ENCODE data around the gene CAMK2B. TPM values are rescaled to one million over a fixed set of nuclear protein-coding genes. Genes with fewer than 3 reads are reported as not detected.

The CAMK2B gene
- total RNA-seq, 2 experiments from 2014 or later = 0.97 to 1.9 TPM

DNA sequence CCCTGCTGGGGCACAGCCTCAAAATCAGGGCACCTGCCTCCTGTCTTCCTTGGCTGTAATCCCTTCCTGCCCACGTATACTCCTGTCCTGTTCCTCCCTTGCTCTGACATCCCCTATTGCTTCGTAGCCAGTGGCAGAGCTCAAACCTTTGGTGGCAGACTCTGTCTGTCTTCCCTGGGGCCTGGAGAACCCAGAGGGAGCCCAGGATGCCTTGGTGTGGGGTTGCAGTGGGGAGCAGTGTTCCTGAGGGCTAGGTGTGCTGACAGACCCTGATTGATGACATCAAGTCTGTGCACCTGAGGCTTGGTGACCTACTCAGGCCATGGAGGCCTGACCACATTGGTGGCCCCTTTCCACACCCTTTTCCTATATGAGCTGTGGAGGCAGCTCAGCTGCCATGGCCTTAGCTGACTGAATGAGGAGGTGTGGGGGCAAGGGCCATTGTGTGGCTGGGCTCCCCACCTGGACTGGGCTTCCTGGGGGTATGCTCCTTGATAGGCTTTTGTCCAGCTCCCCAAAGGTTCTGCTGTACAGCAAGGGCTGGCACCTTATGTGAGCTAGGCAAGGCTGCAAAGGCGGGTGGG, 130.7 kb downstream of the CAMK2B start:
- Mint-ChIP-seq H3K4me1 (ENCODE audit: low read depth) (peaks cover 20% of the 10 kb centered on the region), H3K9me3 (no peaks in the 10 kb centered on the region), H3K4me3 (no peak overlapping the region), H3K27me3 (peaks cover 4% of the 10 kb centered on the region), H3K27ac (no peak overlapping the region), H3K36me3 (ENCODE audit: low read depth) (no peaks in the 10 kb centered on the region)
- no peak for DNase-seq
- CTCF ChIA-PET = interaction anchor here (1.0 kb wide), 1 partner anchor 114 kb away, joined by 4 read pairs; no protein-coding TSS in a partner anchor
- ATAC-seq = no peak
- no peak for TF ChIP-seq CTCF (IDR thresholded peaks at IDR 0.05)
- POLR2A ChIA-PET = interaction anchor here (0.8 kb wide), 1 partner anchor 47 kb away, joined by 3 read pairs; no protein-coding TSS in a partner anchor
- intact Hi-C loops (cut with micrococcal nuclease) = no loop called here

DNA sequence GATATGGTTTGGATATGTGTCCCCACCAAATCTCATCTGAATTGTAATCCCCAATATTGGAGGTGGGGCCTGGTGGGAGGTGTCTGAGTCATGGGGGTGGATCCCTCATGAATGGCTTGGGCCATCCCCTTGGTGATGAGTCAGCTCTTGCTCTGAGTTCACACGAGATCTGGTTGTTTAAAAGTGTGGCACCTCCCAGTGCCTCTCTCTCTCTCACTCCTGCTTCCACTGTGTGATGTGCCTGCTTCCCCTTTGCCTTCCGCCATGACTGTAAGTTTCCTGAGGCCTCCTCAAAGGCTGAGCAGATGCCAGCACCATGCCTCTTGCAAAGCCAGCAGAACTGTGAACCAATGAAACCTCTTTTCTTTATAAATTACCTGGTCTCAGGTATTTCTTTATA, 131.3 kb downstream of the CAMK2B start:
- no peak overlapping the region for H3K27ac Mint-ChIP-seq
- no peak overlapping the region for H3K4me3 Mint-ChIP-seq
- DNase-seq (peak; percentile 81), ATAC-seq (peak; percentile 83)
- peaks cover 20% of the 10 kb centered on the region for H3K4me1 Mint-ChIP-seq (ENCODE audit: low read depth)
- intact Hi-C loops (cut with micrococcal nuclease) = no loop called here
- CTCF ChIA-PET = interaction anchor here (1.0 kb wide), 1 partner anchor 113 kb away, joined by 4 read pairs; no protein-coding TSS in a partner anchor
- no peaks in the 10 kb centered on the region for H3K36me3 Mint-ChIP-seq (ENCODE audit: low read depth)
- POLR2A ChIA-PET = interaction anchor here (0.8 to 1.2 kb wide), 2 partner anchors 12 to 46 kb away, joined by 3 to 4 read pairs; no protein-coding TSS in a partner anchor
- H3K27me3 Mint-ChIP-seq = peaks cover 4% of the 10 kb centered on the region
- TF ChIP-seq CTCF (IDR thresholded peaks at IDR 0.05) = no peak
- no peaks in the 10 kb centered on the region for H3K9me3 Mint-ChIP-seq

DNA sequence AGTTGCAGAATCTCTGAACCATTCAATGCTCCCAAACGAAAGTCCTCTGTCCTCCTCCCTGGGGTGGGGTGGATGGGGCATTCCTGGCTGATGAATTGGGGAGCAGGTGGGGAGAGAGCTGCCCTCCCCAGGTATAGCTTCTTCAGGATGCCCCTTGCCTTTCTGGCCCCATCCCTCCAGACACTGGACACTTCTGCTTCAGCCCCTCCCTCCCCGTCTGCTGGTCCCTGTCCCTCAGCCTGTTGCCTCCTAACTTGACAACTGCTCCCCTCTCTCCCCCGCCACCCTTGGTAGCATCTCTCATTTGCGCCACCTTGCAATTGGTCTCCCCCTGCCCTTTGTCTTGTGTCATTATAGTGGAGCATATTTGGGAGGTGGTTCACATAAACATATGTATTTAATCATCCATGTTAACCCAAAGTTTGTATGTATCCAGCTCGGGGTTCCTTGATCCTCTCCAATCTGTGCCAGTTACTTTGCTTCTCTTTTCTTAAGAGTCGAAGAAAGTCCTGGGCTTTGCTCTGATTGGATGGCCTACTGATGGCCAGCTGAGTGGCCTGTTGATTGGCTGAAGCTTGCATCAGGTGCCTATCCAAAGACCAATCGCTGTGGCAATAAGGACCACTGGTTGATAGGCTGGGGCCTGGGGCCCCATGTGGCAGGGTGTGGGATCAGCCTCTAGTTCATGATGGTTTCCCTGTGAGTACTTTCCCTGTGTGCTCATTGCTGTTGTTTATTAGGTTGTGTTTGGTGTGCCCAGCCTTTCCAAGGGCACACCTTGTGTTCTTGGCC, 132.2 kb downstream of the CAMK2B start:
- Mint-ChIP-seq H3K4me1 (ENCODE audit: low read depth) (peaks cover 20% of the 10 kb centered on the region), H3K4me3 (no peak overlapping the region), H3K9me3 (no peaks in the 10 kb centered on the region), H3K36me3 (ENCODE audit: low read depth) (no peaks in the 10 kb centered on the region), H3K27me3 (peaks cover 4% of the 10 kb centered on the region), H3K27ac (no peak overlapping the region)
- ATAC-seq (peak; percentile 42), DNase-seq (peak; percentile 12)
- CTCF ChIA-PET = no interaction called here
- POLR2A ChIA-PET = interaction anchor here (1.2 kb wide), 1 partner anchor 11 kb away, joined by 4 read pairs; no protein-coding TSS in a partner anchor
- TF ChIP-seq CTCF (IDR thresholded peaks at IDR 0.05) = no peak
- intact Hi-C loops (cut with micrococcal nuclease) = no loop called here

DNA sequence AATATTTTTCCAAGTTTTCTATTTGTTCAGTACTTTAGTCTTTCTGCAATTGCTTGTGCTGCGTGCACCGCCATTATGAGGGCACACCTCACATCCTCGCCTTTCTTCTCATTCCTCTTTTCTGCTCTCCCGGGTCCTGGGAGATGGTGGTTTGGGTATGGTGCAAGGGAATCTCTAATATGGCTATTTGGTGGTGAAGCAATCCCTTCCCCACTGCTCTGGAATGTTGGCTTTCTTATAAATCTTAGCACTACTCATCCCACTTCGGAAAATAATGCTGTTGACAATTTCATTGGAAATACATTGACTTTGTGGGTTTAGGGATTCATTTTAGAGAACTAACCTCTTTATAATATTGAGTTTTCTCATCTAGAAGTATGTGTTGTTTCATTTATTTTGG, 134.2 kb downstream of the CAMK2B start:
- POLR2A ChIA-PET = no interaction called here
- DNase-seq (no peak), ATAC-seq (no peak)
- H3K27me3 Mint-ChIP-seq = peaks cover 4% of the 10 kb centered on the region
- H3K4me1 Mint-ChIP-seq (ENCODE audit: low read depth) = peaks cover 10% of the 10 kb centered on the region
- no peak for TF ChIP-seq CTCF (IDR thresholded peaks at IDR 0.05)
- H3K27ac Mint-ChIP-seq = no peak overlapping the region
- intact Hi-C loops (cut with micrococcal nuclease) = no loop called here
- no peaks in the 10 kb centered on the region for H3K36me3 Mint-ChIP-seq (ENCODE audit: low read depth)
- H3K4me3 Mint-ChIP-seq = no peak overlapping the region
- CTCF ChIA-PET = no interaction called here
- no peaks in the 10 kb centered on the region for H3K9me3 Mint-ChIP-seq

Measured in activated CD8-positive, alpha-beta T cell treated with anti-CD3 and anti-CD28 coated beads for 36 hours (primary cell).